ENCODE measurements around the gene TLE1. TPM values are rescaled to one million over a fixed set of nuclear protein-coding genes. Genes with fewer than 3 reads are reported as not detected.

Gene TLE1
- total RNA-seq, 4 donors from 2014 or later: 18.7 to 54.5 (median 40.2) TPM

- H3K27ac ChIP-seq: no peak overlapping the region
- no peaks in the 10 kb centered on the region for H3K27me3 ChIP-seq
- no peaks in the 10 kb centered on the region for H3K9me3 ChIP-seq
- no peak overlapping the region for H3K4me3 ChIP-seq
- no peak for TF ChIP-seq CTCF (IDR thresholded peaks at IDR 0.05)
- no peak for TF ChIP-seq POLR2A (IDR thresholded peaks at IDR 0.05)
- no peak for DNase-seq
- H3K36me3 ChIP-seq: no peaks in the 10 kb centered on the region
- no peaks in the 10 kb centered on the region for H3K4me1 ChIP-seq
These were observed 119.3 kb downstream of the TLE1 start for GRCh38 chr9:81570083-81570482.

DNA sequence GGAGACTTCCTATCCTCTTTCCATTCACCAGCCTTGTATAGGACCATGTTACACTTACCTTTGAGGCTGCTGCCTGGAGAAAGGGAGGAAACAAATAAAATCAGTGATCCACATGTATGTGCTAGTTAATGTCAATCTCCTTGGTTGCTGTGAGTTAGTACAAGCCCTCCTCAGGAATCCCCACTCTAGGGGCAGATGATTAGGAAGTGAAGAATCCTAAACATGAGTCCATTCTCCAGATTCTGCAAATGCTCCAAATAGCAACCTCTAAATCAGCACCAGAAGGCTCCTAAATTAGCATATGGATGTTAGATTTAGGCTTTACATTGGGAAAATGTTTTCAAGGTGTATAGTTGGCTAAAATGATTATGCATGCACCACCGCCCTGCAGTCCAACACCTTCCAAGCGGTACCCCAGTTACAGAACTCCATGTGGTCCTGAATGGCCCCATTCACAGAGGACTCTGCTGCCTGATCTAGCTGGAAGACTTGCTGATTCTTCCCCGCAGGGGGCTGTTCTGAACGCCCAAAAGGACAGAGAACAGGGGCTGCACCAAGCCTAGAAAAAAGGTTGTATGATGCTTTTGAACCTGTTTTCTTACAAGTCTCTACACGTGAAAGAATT is 123.2 kb downstream of the TLE1 start:
- Histone ChIP-seq H3K27me3 (no peaks in the 10 kb centered on the region), H3K27ac (no peak overlapping the region), H3K4me3 (no peak overlapping the region), H3K4me1 (no peaks in the 10 kb centered on the region), H3K9me3 (no peaks in the 10 kb centered on the region), H3K36me3 (no peaks in the 10 kb centered on the region)
- no peak for DNase-seq
- no peak for TF ChIP-seq CTCF (IDR thresholded peaks at IDR 0.05)
- TF ChIP-seq POLR2A (IDR thresholded peaks at IDR 0.05): no peak

GRCh38 chr9:81565609-81566008 is 123.7 kb downstream of the TLE1 start:
- Histone ChIP-seq H3K27ac (no peak overlapping the region), H3K36me3 (no peaks in the 10 kb centered on the region), H3K27me3 (no peaks in the 10 kb centered on the region), H3K4me1 (no peaks in the 10 kb centered on the region), H3K9me3 (no peaks in the 10 kb centered on the region), H3K4me3 (no peak overlapping the region)
- TF ChIP-seq POLR2A (IDR thresholded peaks at IDR 0.05) (no peak), CTCF (IDR thresholded peaks at IDR 0.05) (no peak)
- no peak for DNase-seq

GRCh38 chr9:81565144-81565543 is 124.2 kb downstream of the TLE1 start:
- Histone ChIP-seq H3K27ac (no peak overlapping the region), H3K4me3 (no peak overlapping the region), H3K9me3 (no peaks in the 10 kb centered on the region), H3K36me3 (no peaks in the 10 kb centered on the region), H3K27me3 (no peaks in the 10 kb centered on the region), H3K4me1 (no peaks in the 10 kb centered on the region)
- peak in 1 of 3 donors; percentile 63 for DNase-seq
- no peak for TF ChIP-seq POLR2A (IDR thresholded peaks at IDR 0.05)
- TF ChIP-seq CTCF (IDR thresholded peaks at IDR 0.05): no peak

DNA sequence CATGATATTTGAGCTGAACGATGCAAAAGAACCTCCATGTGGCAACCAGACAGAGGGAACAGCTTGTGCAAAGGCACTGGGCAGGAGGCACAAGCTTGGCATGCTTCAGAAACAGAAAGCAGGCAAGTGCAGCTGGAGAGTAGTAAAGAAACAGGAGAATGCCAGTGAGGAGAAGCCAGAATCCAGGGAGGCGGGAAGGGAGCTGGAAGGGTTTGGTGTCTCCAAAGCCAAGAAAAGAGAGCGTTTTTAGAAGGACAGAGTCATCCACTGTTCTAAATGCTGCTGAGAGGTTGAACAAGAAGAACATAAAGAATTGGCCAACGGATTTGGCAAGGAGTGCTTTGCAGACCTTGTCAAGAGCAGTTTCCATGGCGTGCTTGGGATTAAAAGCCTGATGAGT is 124.7 kb downstream of the TLE1 start:
- Histone ChIP-seq H3K27me3 (no peaks in the 10 kb centered on the region), H3K27ac (no peak overlapping the region), H3K9me3 (no peaks in the 10 kb centered on the region)

More for the DNA sequence above, 124.7 kb downstream of the TLE1 start:
- Histone ChIP-seq H3K4me3 (no peak overlapping the region), H3K36me3 (no peaks in the 10 kb centered on the region), H3K4me1 (no peaks in the 10 kb centered on the region)
- TF ChIP-seq CTCF (IDR thresholded peaks at IDR 0.05) (no peak), POLR2A (IDR thresholded peaks at IDR 0.05) (no peak)
- no peak for DNase-seq

Measured in Peyer's patch (tissue), 4 donors.